HepG2 (cell line): Measurements from ENCODE around the gene POP7. TPM values are rescaled to one million over a fixed set of nuclear protein-coding genes. Genes with fewer than 3 reads are reported as not detected.
A peak's percentile ranks its signal among the peaks of the same experiment; 100 is the strongest.

Source experiments
- BCL3 ChIP-seq: sonication (generic); formaldehyde crosslinking; IDR thresholded peaks from 2 replicates; pipeline ENCODE4 v1.5.1; 2020; ENCODE audit warnings: mild to moderate bottlenecking, missing genetic modification reagents, moderate library complexity
- BORCS8-MEF2B ChIP-seq: sonication (generic); formaldehyde crosslinking; IDR thresholded peaks from 2 replicates; pipeline ENCODE4 v1.8.0; 2022; ENCODE audit warnings: mild to moderate bottlenecking, missing genetic modification reagents
- CENPBD1 ChIP-seq: sonication (generic); formaldehyde crosslinking; IDR thresholded peaks from 2 replicates; pipeline ENCODE4 v1.8.0; 2022; ENCODE audit warnings: missing genetic modification reagents, low read depth, mild to moderate bottlenecking, borderline replicate concordance
- CHD2 ChIP-seq: IDR thresholded peaks from 2 replicates; pipeline ENCODE4 v1.6.1; 2011; ENCODE audit warnings: low read depth, low read length, improper control_type of control experiment
- ELF1 ChIP-seq: sonication (generic); formaldehyde crosslinking; IDR thresholded peaks from 2 replicates; pipeline ENCODE4 v1.4.0; 2020; ENCODE audit warnings: missing genetic modification reagents
- ETV5 ChIP-seq: IDR thresholded peaks from 2 replicates; pipeline ENCODE4 v1.6.1; 2018; ENCODE audit warnings: missing biosample characterization, missing genetic modification reagents, inconsistent platforms, borderline replicate concordance
- GPBP1L1 ChIP-seq: sonication (generic); formaldehyde crosslinking; IDR thresholded peaks from 2 replicates; pipeline ENCODE4 v1.5.0; 2020; ENCODE audit warnings: mild to moderate bottlenecking, missing genetic modification reagents
- KDM3A ChIP-seq: IDR thresholded peaks from 2 replicates; pipeline ENCODE4 v1.6.1; 2018; ENCODE audit warnings: low read depth, missing compliant biosample characterization
- MYNN ChIP-seq: sonication (generic); formaldehyde crosslinking; IDR thresholded peaks from 2 replicates; pipeline ENCODE4 v1.4.0; 2020; ENCODE audit warnings: mild to moderate bottlenecking, low read depth, missing genetic modification reagents
- NFYB ChIP-seq: sonication (generic); formaldehyde crosslinking; IDR thresholded peaks from 2 replicates; pipeline ENCODE4 v1.4.0; 2020; ENCODE audit warnings: missing genetic modification reagents
- PHF5A ChIP-seq: IDR thresholded peaks from one replicate; pipeline ENCODE4 v1.6.1; 2018; ENCODE audit warnings: low read depth, missing genetic modification reagents; ENCODE audit not compliant: unreplicated experiment
- SIX4 ChIP-seq: sonication (generic); formaldehyde crosslinking; IDR thresholded peaks from 2 replicates; pipeline ENCODE4 v1.4.0; 2020; ENCODE audit warnings: missing genetic modification reagents
- ZBTB3 ChIP-seq: sonication (generic); formaldehyde crosslinking; IDR thresholded peaks from 2 replicates; pipeline ENCODE4 v1.4.0; 2020; ENCODE audit warnings: low read depth, mild to moderate bottlenecking, moderate library complexity, missing genetic modification reagents, borderline replicate concordance
- ZC3H13 ChIP-seq: sonication (generic); formaldehyde crosslinking; IDR thresholded peaks from 2 replicates; pipeline ENCODE4 v1.8.1; 2023; ENCODE audit warnings: mild to moderate bottlenecking, missing genetic modification reagents, moderate library complexity
- ZFAT ChIP-seq: sonication (generic); formaldehyde crosslinking; conservative IDR thresholded peaks from 2 replicates; pipeline ENCODE4 v1.8.1; 2023; ENCODE audit warnings: missing genetic modification reagents, inconsistent platforms
- ZNF335 ChIP-seq: sonication (generic); formaldehyde crosslinking; IDR thresholded peaks from 2 replicates; pipeline ENCODE4 v1.4.0; 2020; ENCODE audit warnings: missing genetic modification reagents
- ZNF616 ChIP-seq: sonication (generic); formaldehyde crosslinking; IDR thresholded peaks from 2 replicates; pipeline ENCODE4 v1.5.0; 2020; ENCODE audit warnings: low read depth, mild to moderate bottlenecking, missing genetic modification reagents
- ZNF879 ChIP-seq: sonication (generic); formaldehyde crosslinking; IDR thresholded peaks from 2 replicates; pipeline ENCODE4 v1.8.1; 2023; ENCODE audit warnings: missing genetic modification reagents
- polyA plus RNA-seq, 8 experiments: library from polyadenylated mRNA; depleted of rRNA in 3 of 8; stranded (reverse) in 7 of 8; unstranded in 1 of 8; fragments of >200 nt; fragmentation: Illumina TruSeq in 4 of 8; extraction: Trizol in 4 of 8; gene quantifications; 2 replicates each; pipeline versions ENCODE4 v1.2.1 to v1.2.3, GENCODE V29; 2011 to 2016; ENCODE audit warnings: low read depth in 4 of 8, missing spikeins in 1 of 8, mixed read lengths in 1 of 8; ENCODE audit not compliant: insufficient read depth in 1 of 8
- total RNA-seq, 5 experiments: library from RNA; depleted of rRNA; stranded (reverse); fragments of >200 nt; fragmentation: Illumina TruSeq; extraction: Trizol; gene quantifications; 2 replicates each; pipeline ENCODE4 v1.2.3, GENCODE V29; 2016; ENCODE audit warnings: low read depth in 1 of 5
- TF ChIP-seq, protein P1 (sequence below), 2 experiments: IDR thresholded peaks; 2 replicates each; pipeline ENCODE4 v1.6.1; 2011 to 2012; ENCODE audit warnings: low read length in 2 of 2, borderline replicate concordance in 1 of 2, low read depth in 1 of 2, mild to moderate bottlenecking in 1 of 2, moderate library complexity in 1 of 2
- TF ChIP-seq, protein P2 (sequence below): sonication (generic); formaldehyde crosslinking; IDR thresholded peaks from 2 replicates; pipeline ENCODE4 v1.8.0; 2022; ENCODE audit warnings: low read depth, missing genetic modification reagents

The POP7 gene
- total and polyA plus RNA-seq, 2 of the 13 experiments (the other 11 are each of a cell fraction or from before 2014, with no cell fraction given): 63.9 to 91.1 TPM

- TF ChIP-seq, protein P1, sequence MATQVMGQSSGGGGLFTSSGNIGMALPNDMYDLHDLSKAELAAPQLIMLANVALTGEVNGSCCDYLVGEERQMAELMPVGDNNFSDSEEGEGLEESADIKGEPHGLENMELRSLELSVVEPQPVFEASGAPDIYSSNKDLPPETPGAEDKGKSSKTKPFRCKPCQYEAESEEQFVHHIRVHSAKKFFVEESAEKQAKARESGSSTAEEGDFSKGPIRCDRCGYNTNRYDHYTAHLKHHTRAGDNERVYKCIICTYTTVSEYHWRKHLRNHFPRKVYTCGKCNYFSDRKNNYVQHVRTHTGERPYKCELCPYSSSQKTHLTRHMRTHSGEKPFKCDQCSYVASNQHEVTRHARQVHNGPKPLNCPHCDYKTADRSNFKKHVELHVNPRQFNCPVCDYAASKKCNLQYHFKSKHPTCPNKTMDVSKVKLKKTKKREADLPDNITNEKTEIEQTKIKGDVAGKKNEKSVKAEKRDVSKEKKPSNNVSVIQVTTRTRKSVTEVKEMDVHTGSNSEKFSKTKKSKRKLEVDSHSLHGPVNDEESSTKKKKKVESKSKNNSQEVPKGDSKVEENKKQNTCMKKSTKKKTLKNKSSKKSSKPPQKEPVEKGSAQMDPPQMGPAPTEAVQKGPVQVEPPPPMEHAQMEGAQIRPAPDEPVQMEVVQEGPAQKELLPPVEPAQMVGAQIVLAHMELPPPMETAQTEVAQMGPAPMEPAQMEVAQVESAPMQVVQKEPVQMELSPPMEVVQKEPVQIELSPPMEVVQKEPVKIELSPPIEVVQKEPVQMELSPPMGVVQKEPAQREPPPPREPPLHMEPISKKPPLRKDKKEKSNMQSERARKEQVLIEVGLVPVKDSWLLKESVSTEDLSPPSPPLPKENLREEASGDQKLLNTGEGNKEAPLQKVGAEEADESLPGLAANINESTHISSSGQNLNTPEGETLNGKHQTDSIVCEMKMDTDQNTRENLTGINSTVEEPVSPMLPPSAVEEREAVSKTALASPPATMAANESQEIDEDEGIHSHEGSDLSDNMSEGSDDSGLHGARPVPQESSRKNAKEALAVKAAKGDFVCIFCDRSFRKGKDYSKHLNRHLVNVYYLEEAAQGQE (IDR thresholded peaks at IDR 0.05; ENCODE audit: borderline replicate concordance in 1 of 2, low read depth in 1 of 2, low read length in 2 of 2): peak in 1 of 2 experiments; percentile 43; a peak in 1 of 4 replicates
- TF ChIP-seq ZNF879: peak; percentile 81; the same call in 1 of the 2 replicates
- TF ChIP-seq ZBTB3 (CRISPR knock-in tag): peak; percentile 61; the same call in 1 of the 2 replicates
- TF ChIP-seq ZNF616: no peak; the same call in 1 of the 2 replicates
- TF ChIP-seq, protein P2, sequence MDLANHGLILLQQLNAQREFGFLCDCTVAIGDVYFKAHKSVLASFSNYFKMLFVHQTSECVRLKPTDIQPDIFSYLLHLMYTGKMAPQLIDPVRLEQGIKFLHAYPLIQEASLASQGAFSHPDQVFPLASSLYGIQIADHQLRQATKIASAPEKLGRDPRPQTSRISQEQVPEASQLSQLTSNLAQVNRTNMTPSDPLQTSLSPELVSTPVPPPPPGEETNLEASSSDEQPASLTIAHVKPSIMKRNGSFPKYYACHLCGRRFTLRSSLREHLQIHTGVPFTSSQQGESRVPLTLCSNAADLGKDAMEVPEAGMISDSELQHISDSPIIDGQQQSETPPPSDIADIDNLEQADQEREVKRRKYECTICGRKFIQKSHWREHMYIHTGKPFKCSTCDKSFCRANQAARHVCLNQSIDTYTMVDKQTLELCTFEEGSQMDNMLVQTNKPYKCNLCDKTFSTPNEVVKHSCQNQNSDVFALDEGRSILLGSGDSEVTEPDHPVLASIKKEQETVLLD (CRISPR knock-in tag): peak; percentile 83
- TF ChIP-seq ELF1 (CRISPR knock-in tag): peak; percentile 96
- no peak; the same call in 1 of the 2 replicates for TF ChIP-seq BORCS8-MEF2B (CRISPR knock-in tag)
- TF ChIP-seq KDM3A: peak; percentile 71; the same call in 1 of the 2 replicates
- peak; percentile 79 for TF ChIP-seq ZNF335 (CRISPR knock-in tag)
- TF ChIP-seq ZC3H13: peak; percentile 50; the same call in 1 of the 2 replicates
- no peak for TF ChIP-seq ZFAT (CRISPR knock-in tag)
- TF ChIP-seq CHD2: peak; percentile 98
- peak; percentile 55; the same call in 1 of the 2 replicates for TF ChIP-seq ETV5 (CRISPR knock-in tag)
- TF ChIP-seq SIX4 (CRISPR knock-in tag): no peak
- TF ChIP-seq PHF5A: no peak
- no peak for TF ChIP-seq GPBP1L1 (CRISPR knock-in tag)
- TF ChIP-seq MYNN (CRISPR knock-in tag): no peak
- TF ChIP-seq BCL3 (CRISPR knock-in tag): peak; percentile 37; the same call in 1 of the 2 replicates
- TF ChIP-seq NFYB (CRISPR knock-in tag): peak; percentile 51; the same call in 1 of the 2 replicates
- no peak; the same call in 1 of the 2 replicates for TF ChIP-seq CENPBD1 (CRISPR knock-in tag)
These were observed at the start of gene POP7 (continued) for GRCh38 chr7:100705753-100706671.
